ES-I3 (cell line): ENCODE results near the gene NTN1.

Experiments used
- H3K36me3 ChIP-seq: 2 replicates; pipeline ENCODE4 v1.6.1; 2013; ENCODE audit warnings: mild to moderate bottlenecking, low read length, control low read depth, moderate library complexity; ENCODE audit not compliant: insufficient read depth
- H3K4me1 ChIP-seq: 2 replicates; pipeline ENCODE4 v1.6.1; 2013; ENCODE audit warnings: mild to moderate bottlenecking, control low read depth, low read length; ENCODE audit not compliant: insufficient read depth
- H3K9ac ChIP-seq: 2 replicates; pipeline ENCODE4 v1.6.1; 2013; ENCODE audit warnings: low read depth, mild to moderate bottlenecking, low read length, moderate library complexity
- H3K9me3 ChIP-seq: 2 replicates; pipeline ENCODE4 v1.6.1; 2013; ENCODE audit warnings: mild to moderate bottlenecking, low read length, moderate library complexity; ENCODE audit not compliant: control insufficient read depth, insufficient read depth

NTN1 gene

GRCh38 chr17:9223531-9223930 is 202.2 kb downstream of the NTN1 start:
- Histone ChIP-seq H3K36me3 (no peaks in the 10 kb centered on the region), H3K9ac (no peak overlapping the region), H3K4me1 (peaks cover 19% of the 10 kb centered on the region; the same call in 1 of the 2 replicates), H3K9me3 (no peaks in the 10 kb centered on the region)

GRCh38 chr17:9224485-9224884 is 203.2 kb downstream of the NTN1 start:
- Histone ChIP-seq H3K4me1 (peaks cover 17% of the 10 kb centered on the region; the same call in 1 of the 2 replicates), H3K9ac (no peak overlapping the region), H3K36me3 (no peaks in the 10 kb centered on the region), H3K9me3 (no peaks in the 10 kb centered on the region)

GRCh38 chr17:9225305-9226101 is 204.2 kb downstream of the NTN1 start:
- Histone ChIP-seq H3K36me3 (no peaks in the 10 kb centered on the region), H3K4me1 (peaks cover 7% of the 10 kb centered on the region; the same call in 1 of the 2 replicates), H3K9me3 (no peaks in the 10 kb centered on the region), H3K9ac (no peak overlapping the region)

- Histone ChIP-seq H3K36me3 (no peaks in the 10 kb centered on the region), H3K9ac (no peak overlapping the region), H3K9me3 (no peaks in the 10 kb centered on the region), H3K4me1 (peaks cover 6% of the 10 kb centered on the region; the same call in 1 of the 2 replicates)
These were observed 205.0 kb downstream of the NTN1 start for GRCh38 chr17:9226130-9226793.

- peaks cover 6% of the 10 kb centered on the region; the same call in 1 of the 2 replicates for H3K4me1 ChIP-seq
- no peak overlapping the region for H3K9ac ChIP-seq
- no peaks in the 10 kb centered on the region for H3K36me3 ChIP-seq
- no peaks in the 10 kb centered on the region for H3K9me3 ChIP-seq
These were observed 205.5 kb downstream of the NTN1 start for GRCh38 chr17:9226794-9227135.

GRCh38 chr17:9227819-9228407 is 206.6 kb downstream of the NTN1 start:
- no peak overlapping the region for H3K9ac ChIP-seq
- H3K9me3 ChIP-seq, result no peaks in the 10 kb centered on the region
- H3K4me1 ChIP-seq, result peaks cover 6% of the 10 kb centered on the region; the same call in 1 of the 2 replicates
- H3K36me3 ChIP-seq, result no peaks in the 10 kb centered on the region

GRCh38 chr17:9228408-9229159 is 207.3 kb downstream of the NTN1 start:
- Histone ChIP-seq H3K4me1 (peaks cover 6% of the 10 kb centered on the region; the same call in 1 of the 2 replicates), H3K36me3 (no peaks in the 10 kb centered on the region), H3K9ac (no peak overlapping the region), H3K9me3 (no peaks in the 10 kb centered on the region)

GRCh38 chr17:9229160-9229825 is 208.0 kb downstream of the NTN1 start:
- H3K4me1 ChIP-seq, result peaks cover 6% of the 10 kb centered on the region; the same call in 1 of the 2 replicates
- no peak overlapping the region for H3K9ac ChIP-seq
- H3K9me3 ChIP-seq, result no peaks in the 10 kb centered on the region
- H3K36me3 ChIP-seq, result no peaks in the 10 kb centered on the region

GRCh38 chr17:9229826-9230201 is 208.5 kb downstream of the NTN1 start:
- H3K9me3 ChIP-seq, result no peaks in the 10 kb centered on the region
- H3K36me3 ChIP-seq, result no peaks in the 10 kb centered on the region
- no peak overlapping the region for H3K9ac ChIP-seq
- peaks cover 6% of the 10 kb centered on the region; the same call in 1 of the 2 replicates for H3K4me1 ChIP-seq

- H3K4me1 ChIP-seq, result peaks cover 4% of the 10 kb centered on the region; the same call in 1 of the 2 replicates
- no peak overlapping the region for H3K9ac ChIP-seq
- H3K36me3 ChIP-seq, result no peaks in the 10 kb centered on the region
- H3K9me3 ChIP-seq, result no peaks in the 10 kb centered on the region
These were observed 209.0 kb downstream of the NTN1 start for GRCh38 chr17:9230346-9230745.

- H3K9me3 ChIP-seq, result no peaks in the 10 kb centered on the region
- no peak overlapping the region for H3K9ac ChIP-seq
- no peaks in the 10 kb centered on the region for H3K36me3 ChIP-seq
- no peaks in the 10 kb centered on the region; the same call in 1 of the 2 replicates for H3K4me1 ChIP-seq
These were observed 209.6 kb downstream of the NTN1 start for GRCh38 chr17:9230861-9231260.

GRCh38 chr17:9231449-9232154 is 210.3 kb downstream of the NTN1 start:
- Histone ChIP-seq H3K36me3 (no peaks in the 10 kb centered on the region), H3K9ac (no peak overlapping the region), H3K9me3 (no peaks in the 10 kb centered on the region)

GRCh38 chr17:9232155-9232475 is 210.8 kb downstream of the NTN1 start:
- no peaks in the 10 kb centered on the region for H3K9me3 ChIP-seq
- H3K4me1 ChIP-seq, result no peaks in the 10 kb centered on the region; the same call in 1 of the 2 replicates
- H3K9ac ChIP-seq, result no peak overlapping the region

More at GRCh38 chr17:9231449-9232154, 210.3 kb downstream of the NTN1 start:
- H3K4me1 ChIP-seq, result no peaks in the 10 kb centered on the region; the same call in 1 of the 2 replicates

More at GRCh38 chr17:9232155-9232475, 210.8 kb downstream of the NTN1 start:
- H3K36me3 ChIP-seq, result no peaks in the 10 kb centered on the region
